Measurements from ENCODE around the gene TMEM106B. TPM values are rescaled to one million over a fixed set of nuclear protein-coding genes. Genes with fewer than 3 reads are reported as not detected.

The TMEM106B gene
- total and polyA plus RNA-seq, 2 experiments from 2014 or later = 48.7 to 80.5 TPM

DNA sequence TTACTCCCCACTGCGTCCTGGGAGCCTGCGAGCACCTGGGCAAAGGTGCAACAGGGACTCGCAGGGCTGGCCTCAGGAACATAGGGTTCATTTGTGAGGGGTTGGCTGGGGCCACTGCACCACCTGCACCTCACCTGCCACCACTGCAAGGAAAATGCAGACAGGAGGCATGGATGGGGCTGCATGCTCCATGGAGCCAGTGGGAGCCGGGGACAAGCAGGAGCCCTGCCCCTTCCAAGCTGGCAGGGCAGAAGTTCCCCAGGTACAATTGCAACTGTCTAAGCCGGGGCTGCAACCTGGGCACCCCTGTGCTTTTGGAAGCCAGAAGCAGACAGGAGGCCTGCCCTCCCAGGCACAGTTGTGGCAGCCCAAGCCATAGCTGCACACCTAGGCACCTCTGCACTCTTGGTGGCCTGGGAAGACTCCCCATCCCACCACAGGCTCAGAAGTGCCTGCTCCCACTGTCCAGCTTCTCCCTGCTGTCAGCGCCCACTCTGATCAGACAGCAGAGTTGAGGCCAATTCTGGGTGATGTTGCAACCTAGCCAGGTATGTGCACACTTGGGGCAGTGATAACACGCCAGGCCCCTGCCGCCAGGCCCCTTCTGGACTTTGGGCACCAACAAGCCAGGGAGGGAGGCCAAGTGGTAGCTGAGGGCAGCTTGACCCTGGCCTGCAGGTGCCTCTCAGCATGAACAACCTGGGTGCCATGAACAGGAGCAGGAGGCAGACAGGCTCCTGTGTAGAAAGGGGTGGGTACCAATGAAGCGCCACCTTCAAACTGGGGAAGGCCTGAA, 58.2 kb downstream of the TMEM106B start:
- Histone ChIP-seq H3K4me3 (no peak overlapping the region), H3F3A (ENCODE audit: insufficient read depth) (no peaks in the 10 kb centered on the region), H3K9ac (no peak overlapping the region), H3K4me1 (ENCODE audit: insufficient read depth) (no peaks in the 10 kb centered on the region), H4K20me1 (ENCODE audit: insufficient read depth) (no peaks in the 10 kb centered on the region), H2AFZ (no peak overlapping the region), H3K27ac (no peak overlapping the region), H3K27me3 (replicated peaks; ENCODE audit: insufficient read depth) (no peaks in the 10 kb centered on the region), H3K36me3 (ENCODE audit: low read depth) (no peaks in the 10 kb centered on the region), H3K79me2 (ENCODE audit: insufficient read depth) (no peaks in the 10 kb centered on the region), H3K9me3 (ENCODE audit: low read depth) (no peaks in the 10 kb centered on the region), H3K9me2 (ENCODE audit: insufficient read depth) (no peaks in the 10 kb centered on the region), H3K4me2 (ENCODE audit: unreplicated experiment) (no peak overlapping the region)
- in situ Hi-C loops (cut with MboI) = no loop called here
- WGBS, 2 experiments (ENCODE audit: low coverage in 1 of 2, low lambda C conversion rate in 2 of 2, missing lambda C conversion rate in 2 of 2) = 50 to 61% methylated on average over 9 of the region's 9 CpGs
- no peak for DNase-seq
- TF ChIP-seq EZH2phosphoT487 (IDR thresholded peaks at IDR 0.05; ENCODE audit: insufficient read depth, low read depth) = no peak
- no peak for TF ChIP-seq EZH2 (IDR thresholded peaks at IDR 0.05; ENCODE audit: insufficient read depth, poor library complexity, severe bottlenecking)

DNA sequence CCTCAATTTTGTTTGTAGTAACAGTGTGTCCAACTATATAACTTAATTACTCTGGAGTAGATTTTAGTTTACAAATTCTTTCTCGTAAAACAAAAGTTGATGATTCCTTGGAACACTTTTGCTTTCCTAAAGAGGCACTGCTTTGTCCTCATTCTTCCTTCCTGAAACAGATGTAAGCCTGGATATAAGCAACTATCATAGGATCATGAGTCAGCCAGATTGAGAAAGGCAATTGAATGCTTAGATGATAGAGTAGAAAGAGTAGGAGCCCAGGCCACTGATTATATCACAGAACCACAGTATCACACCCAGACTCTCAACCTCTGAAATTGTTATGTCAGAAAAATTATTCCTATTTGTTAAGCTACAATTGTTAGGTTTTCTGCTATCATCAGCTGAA, 69.9 kb downstream of the TMEM106B start:
- no peak overlapping the region for H3K9ac ChIP-seq
- no peak for DNase-seq
- 19 to 21% methylated on average over 1 of the region's 1 CpG for WGBS, 2 experiments (ENCODE audit: low coverage in 1 of 2, low lambda C conversion rate in 2 of 2, missing lambda C conversion rate in 2 of 2)
- in situ Hi-C loops (cut with MboI) = no loop called here
- H3K4me1 ChIP-seq (ENCODE audit: insufficient read depth) = no peaks in the 10 kb centered on the region
- H3K36me3 ChIP-seq (ENCODE audit: low read depth) = no peaks in the 10 kb centered on the region
- no peak overlapping the region for H3K4me3 ChIP-seq
- no peaks in the 10 kb centered on the region for H3F3A ChIP-seq (ENCODE audit: insufficient read depth)
- no peak overlapping the region for H3K4me2 ChIP-seq (ENCODE audit: unreplicated experiment)
- H2AFZ ChIP-seq = no peak overlapping the region
- H3K9me3 ChIP-seq (ENCODE audit: low read depth) = no peaks in the 10 kb centered on the region
- no peaks in the 10 kb centered on the region for H3K79me2 ChIP-seq (ENCODE audit: insufficient read depth)
- H3K27me3 ChIP-seq (replicated peaks; ENCODE audit: insufficient read depth) = no peaks in the 10 kb centered on the region
- no peak overlapping the region for H3K27ac ChIP-seq
- TF ChIP-seq EZH2phosphoT487 (IDR thresholded peaks at IDR 0.05; ENCODE audit: insufficient read depth, low read depth) = no peak
- no peak for TF ChIP-seq EZH2 (IDR thresholded peaks at IDR 0.05; ENCODE audit: insufficient read depth, poor library complexity, severe bottlenecking)
- no peaks in the 10 kb centered on the region for H3K9me2 ChIP-seq (ENCODE audit: insufficient read depth)
- no peaks in the 10 kb centered on the region for H4K20me1 ChIP-seq (ENCODE audit: insufficient read depth)

DNA sequence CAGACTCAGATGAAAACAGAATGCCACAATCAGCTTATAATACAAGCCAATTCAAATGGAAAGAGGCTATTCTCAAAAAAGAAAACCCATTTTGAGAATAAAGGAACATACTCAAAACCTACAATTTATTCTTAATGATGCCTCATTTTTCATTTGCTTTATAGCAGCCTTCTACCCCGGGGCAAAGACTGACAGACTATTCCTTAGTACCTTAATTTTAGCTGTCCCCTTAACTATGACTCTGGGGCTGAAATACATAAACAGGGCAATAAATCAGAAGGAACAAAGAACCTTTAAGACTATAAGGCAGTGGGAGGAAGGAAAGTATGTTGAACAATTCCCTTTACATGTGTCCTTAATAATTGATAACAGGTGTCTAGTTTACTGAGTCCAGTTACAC, 76.8 kb downstream of the TMEM106B start:
- DNase-seq = no peak
- H3F3A ChIP-seq (ENCODE audit: insufficient read depth) = no peaks in the 10 kb centered on the region
- H3K27me3 ChIP-seq (replicated peaks; ENCODE audit: insufficient read depth) = no peaks in the 10 kb centered on the region
- no peaks in the 10 kb centered on the region for H3K9me3 ChIP-seq (ENCODE audit: low read depth)
- TF ChIP-seq EZH2 (IDR thresholded peaks at IDR 0.05; ENCODE audit: insufficient read depth, poor library complexity, severe bottlenecking) (no peak), EZH2phosphoT487 (IDR thresholded peaks at IDR 0.05; ENCODE audit: insufficient read depth, low read depth) (no peak)
- H2AFZ ChIP-seq = no peak overlapping the region
- no peaks in the 10 kb centered on the region for H3K4me1 ChIP-seq (ENCODE audit: insufficient read depth)
- H3K9ac ChIP-seq = no peak overlapping the region
- no peak overlapping the region for H3K4me3 ChIP-seq
- H3K9me2 ChIP-seq (ENCODE audit: insufficient read depth) = no peaks in the 10 kb centered on the region
- H3K27ac ChIP-seq = no peak overlapping the region
- no peak overlapping the region for H3K4me2 ChIP-seq (ENCODE audit: unreplicated experiment)
- in situ Hi-C loops (cut with MboI) = no loop called here
- no peaks in the 10 kb centered on the region for H4K20me1 ChIP-seq (ENCODE audit: insufficient read depth)
- H3K36me3 ChIP-seq (ENCODE audit: low read depth) = no peaks in the 10 kb centered on the region
- 0% methylated on average over 1 of the region's 1 CpG for WGBS, 2 experiments (ENCODE audit: low coverage in 1 of 2, low lambda C conversion rate in 2 of 2, missing lambda C conversion rate in 2 of 2)
- H3K79me2 ChIP-seq (ENCODE audit: insufficient read depth) = no peaks in the 10 kb centered on the region

DNA sequence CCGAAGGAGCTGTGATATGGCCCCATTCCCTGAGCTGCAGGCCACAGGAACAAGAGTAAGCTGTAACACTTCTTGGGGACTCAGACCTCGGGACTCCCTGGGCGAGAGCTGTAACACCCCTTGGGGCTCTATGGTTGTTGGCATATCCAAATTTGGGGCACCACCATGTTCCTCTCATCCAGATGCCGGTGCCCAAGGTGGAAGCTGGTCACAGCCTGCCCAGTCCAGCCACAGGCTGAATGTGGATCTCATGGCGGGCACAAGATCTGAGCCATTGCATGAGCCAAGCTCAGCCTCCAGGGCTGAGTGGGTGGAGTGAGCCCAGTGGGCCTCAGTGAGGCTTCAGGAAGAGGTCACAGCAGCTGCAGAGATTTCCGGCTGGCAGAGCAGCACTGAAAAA, 78.9 kb downstream of the TMEM106B start:
- Histone ChIP-seq H3K27ac (no peak overlapping the region), H3K9ac (no peak overlapping the region), H3K4me2 (ENCODE audit: unreplicated experiment) (no peak overlapping the region), H3K79me2 (ENCODE audit: insufficient read depth) (no peaks in the 10 kb centered on the region), H4K20me1 (ENCODE audit: insufficient read depth) (no peaks in the 10 kb centered on the region), H3K9me3 (ENCODE audit: low read depth) (no peaks in the 10 kb centered on the region), H3K4me3 (no peak overlapping the region), H3K9me2 (ENCODE audit: insufficient read depth) (no peaks in the 10 kb centered on the region), H3K27me3 (replicated peaks; ENCODE audit: insufficient read depth) (no peaks in the 10 kb centered on the region), H2AFZ (no peak overlapping the region), H3K36me3 (ENCODE audit: low read depth) (no peaks in the 10 kb centered on the region), H3K4me1 (ENCODE audit: insufficient read depth) (no peaks in the 10 kb centered on the region), H3F3A (ENCODE audit: insufficient read depth) (no peaks in the 10 kb centered on the region)
- in situ Hi-C loops (cut with MboI) = no loop called here
- DNase-seq = no peak
- TF ChIP-seq EZH2phosphoT487 (IDR thresholded peaks at IDR 0.05; ENCODE audit: insufficient read depth, low read depth) (no peak), EZH2 (IDR thresholded peaks at IDR 0.05; ENCODE audit: insufficient read depth, poor library complexity, severe bottlenecking) (no peak)
- WGBS, 2 experiments (ENCODE audit: low coverage in 1 of 2, low lambda C conversion rate in 2 of 2, missing lambda C conversion rate in 2 of 2) = 21 to 27% methylated on average over 6 of the region's 6 CpGs
